ENCODE data around the gene CTSE.
"Not testable (repeated sequence)": the region's sequence is repeated elsewhere in the genome, so short reads cannot be mapped to it uniquely, and the experiment has no call there.

CTSE gene

GRCh38 chr1:206023695-206024094 lies at the start of gene CTSE:
Gene CTSE (minus strand): TSS chr1:206023895. CDS start chr1:206023791, 104 bp downstream.
- H3K9me3 Mint-ChIP-seq: no peaks in the 10 kb centered on the region
- H3K4me3 Mint-ChIP-seq: no peak within 1 kb of the TSS
- H3K27me3 Mint-ChIP-seq: peaks cover 46% of the 10 kb centered on the region
- ATAC-seq (replicated peaks; ENCODE audit: extremely low read depth, poor library complexity, severe bottlenecking) (no peak), DNase-seq (ENCODE audit: low spot score in 2 of 2) (no peak)
- H3K4me1 Mint-ChIP-seq: no peaks in the 10 kb centered on the region
- H3K36me3 Mint-ChIP-seq (ENCODE audit: insufficient read depth): no peaks in the 10 kb centered on the region
- no peak within 1 kb of the TSS for H3K27ac Mint-ChIP-seq (ENCODE audit: low read depth)

GRCh38 chr1:206070627-206071304 lies 47.1 kb upstream of the CTSE start:
- H3K36me3 Mint-ChIP-seq (ENCODE audit: insufficient read depth): peaks cover 3% of the 10 kb centered on the region
- peaks cover 22% of the 10 kb centered on the region for H3K27me3 Mint-ChIP-seq
- H3K4me1 Mint-ChIP-seq: no peaks in the 10 kb centered on the region
- no peak for ATAC-seq (replicated peaks; ENCODE audit: extremely low read depth, poor library complexity, severe bottlenecking)
- DNase-seq (ENCODE audit: low spot score in 2 of 2): no peak
- H3K4me3 Mint-ChIP-seq: no peak overlapping the region
- no peaks in the 10 kb centered on the region for H3K9me3 Mint-ChIP-seq
- no peak overlapping the region for H3K27ac Mint-ChIP-seq (ENCODE audit: low read depth)

- ATAC-seq (replicated peaks; ENCODE audit: extremely low read depth, poor library complexity, severe bottlenecking) (no peak), DNase-seq (ENCODE audit: low spot score in 2 of 2) (no peak)
- H3K36me3 Mint-ChIP-seq (ENCODE audit: insufficient read depth): peaks cover 1% of the 10 kb centered on the region
- H3K27ac Mint-ChIP-seq (ENCODE audit: low read depth): no peak overlapping the region
- no peaks in the 10 kb centered on the region for H3K9me3 Mint-ChIP-seq
- H3K27me3 Mint-ChIP-seq: peaks cover 1% of the 10 kb centered on the region
- no peak overlapping the region for H3K4me3 Mint-ChIP-seq
- H3K4me1 Mint-ChIP-seq: no peaks in the 10 kb centered on the region
Observed at GRCh38 chr1:206068314-206068713, 44.6 kb upstream of the CTSE start.

GRCh38 chr1:206067486-206068227 lies 44.0 kb upstream of the CTSE start:
- ATAC-seq (replicated peaks; ENCODE audit: extremely low read depth, poor library complexity, severe bottlenecking) (no peak), DNase-seq (ENCODE audit: low spot score in 2 of 2) (no peak)
- H3K27ac Mint-ChIP-seq (ENCODE audit: low read depth): no peak overlapping the region
- peaks cover 1% of the 10 kb centered on the region for H3K36me3 Mint-ChIP-seq (ENCODE audit: insufficient read depth)
- peaks cover 4% of the 10 kb centered on the region for H3K9me3 Mint-ChIP-seq
- H3K4me3 Mint-ChIP-seq: no peak overlapping the region
- no peaks in the 10 kb centered on the region for H3K4me1 Mint-ChIP-seq
- no peaks in the 10 kb centered on the region for H3K27me3 Mint-ChIP-seq

- Mint-ChIP-seq H3K4me3 (no peak overlapping the region), H3K27ac (ENCODE audit: low read depth) (no peak overlapping the region), H3K36me3 (ENCODE audit: insufficient read depth) (peaks cover 1% of the 10 kb centered on the region), H3K9me3 (peaks cover 4% of the 10 kb centered on the region), H3K27me3 (no peaks in the 10 kb centered on the region), H3K4me1 (no peaks in the 10 kb centered on the region)
- no peak for DNase-seq (ENCODE audit: low spot score in 2 of 2)
- ATAC-seq (replicated peaks; ENCODE audit: extremely low read depth, poor library complexity, severe bottlenecking): no peak
Observed at GRCh38 chr1:206066479-206067171, 42.9 kb upstream of the CTSE start.

GRCh38 chr1:206065547-206066145 lies 42.0 kb upstream of the CTSE start:
- H3K36me3 Mint-ChIP-seq (ENCODE audit: insufficient read depth): peaks cover 1% of the 10 kb centered on the region
- H3K4me1 Mint-ChIP-seq: no peaks in the 10 kb centered on the region
- H3K9me3 Mint-ChIP-seq: peaks cover 4% of the 10 kb centered on the region
- H3K27ac Mint-ChIP-seq (ENCODE audit: low read depth): no peak overlapping the region
- no peaks in the 10 kb centered on the region for H3K27me3 Mint-ChIP-seq
- ATAC-seq (replicated peaks; ENCODE audit: extremely low read depth, poor library complexity, severe bottlenecking): no peak
- H3K4me3 Mint-ChIP-seq: no peak overlapping the region
- DNase-seq (ENCODE audit: low spot score in 2 of 2): no peak

GRCh38 chr1:206064501-206064900 lies 40.8 kb upstream of the CTSE start:
- not testable (repeated sequence) for H3K27ac Mint-ChIP-seq (ENCODE audit: low read depth); H3K9me3 Mint-ChIP-seq; DNase-seq (ENCODE audit: low spot score in 2 of 2); H3K4me1 Mint-ChIP-seq; H3K36me3 Mint-ChIP-seq (ENCODE audit: insufficient read depth); H3K4me3 Mint-ChIP-seq; H3K27me3 Mint-ChIP-seq; ATAC-seq (replicated peaks; ENCODE audit: extremely low read depth, poor library complexity, severe bottlenecking)

- not testable (repeated sequence) for H3K27ac Mint-ChIP-seq (ENCODE audit: low read depth); H3K36me3 Mint-ChIP-seq (ENCODE audit: insufficient read depth); H3K9me3 Mint-ChIP-seq; ATAC-seq (replicated peaks; ENCODE audit: extremely low read depth, poor library complexity, severe bottlenecking); H3K4me1 Mint-ChIP-seq; H3K27me3 Mint-ChIP-seq; H3K4me3 Mint-ChIP-seq; DNase-seq (ENCODE audit: low spot score in 2 of 2)
Observed at GRCh38 chr1:206064001-206064400, 40.3 kb upstream of the CTSE start.

GRCh38 chr1:206062464-206062863 lies 38.8 kb upstream of the CTSE start:
- Mint-ChIP-seq H3K4me1 (no peaks in the 10 kb centered on the region), H3K9me3 (peaks cover 4% of the 10 kb centered on the region), H3K36me3 (ENCODE audit: insufficient read depth) (peaks cover 1% of the 10 kb centered on the region), H3K27me3 (no peaks in the 10 kb centered on the region), H3K4me3 (no peak overlapping the region), H3K27ac (ENCODE audit: low read depth) (no peak overlapping the region)
- DNase-seq (ENCODE audit: low spot score in 2 of 2) (no peak), ATAC-seq (replicated peaks; ENCODE audit: extremely low read depth, poor library complexity, severe bottlenecking) (no peak)

- H3K9me3 Mint-ChIP-seq: peaks cover 4% of the 10 kb centered on the region
- DNase-seq (ENCODE audit: low spot score in 2 of 2) (no peak), ATAC-seq (replicated peaks; ENCODE audit: extremely low read depth, poor library complexity, severe bottlenecking) (no peak)
- no peaks in the 10 kb centered on the region for H3K4me1 Mint-ChIP-seq
- H3K27ac Mint-ChIP-seq (ENCODE audit: low read depth): no peak overlapping the region
- no peak overlapping the region for H3K4me3 Mint-ChIP-seq
- H3K36me3 Mint-ChIP-seq (ENCODE audit: insufficient read depth): no peaks in the 10 kb centered on the region
- no peaks in the 10 kb centered on the region for H3K27me3 Mint-ChIP-seq
Observed at GRCh38 chr1:206060844-206061243, 37.1 kb upstream of the CTSE start.

- H3K4me3 Mint-ChIP-seq: no peak overlapping the region
- no peaks in the 10 kb centered on the region for H3K27me3 Mint-ChIP-seq
- H3K4me1 Mint-ChIP-seq: no peaks in the 10 kb centered on the region
- H3K9me3 Mint-ChIP-seq: peaks cover 4% of the 10 kb centered on the region
- H3K36me3 Mint-ChIP-seq (ENCODE audit: insufficient read depth): no peaks in the 10 kb centered on the region
- no peak overlapping the region for H3K27ac Mint-ChIP-seq (ENCODE audit: low read depth)
- ATAC-seq (replicated peaks; ENCODE audit: extremely low read depth, poor library complexity, severe bottlenecking) (no peak), DNase-seq (ENCODE audit: low spot score in 2 of 2) (no peak)
Observed at GRCh38 chr1:206059355-206059915, 35.7 kb upstream of the CTSE start.

GRCh38 chr1:206058927-206059292 lies 35.2 kb upstream of the CTSE start:
- H3K4me3 Mint-ChIP-seq: no peak overlapping the region
- H3K4me1 Mint-ChIP-seq: no peaks in the 10 kb centered on the region
- H3K27me3 Mint-ChIP-seq: no peaks in the 10 kb centered on the region
- peaks cover 4% of the 10 kb centered on the region for H3K9me3 Mint-ChIP-seq
- ATAC-seq (replicated peaks; ENCODE audit: extremely low read depth, poor library complexity, severe bottlenecking) (no peak), DNase-seq (ENCODE audit: low spot score in 2 of 2) (no peak)
- no peak overlapping the region for H3K27ac Mint-ChIP-seq (ENCODE audit: low read depth)
- no peaks in the 10 kb centered on the region for H3K36me3 Mint-ChIP-seq (ENCODE audit: insufficient read depth)

Measured in central memory CD8-positive, alpha-beta T cell (primary cell).